Smooth muscle cell (in vitro differentiated cells): ENCODE data around the gene ABCB10. TPM values are rescaled to one million over a fixed set of nuclear protein-coding genes. Genes with fewer than 3 reads are reported as not detected.

Source experiments
- DNase-seq: peaks from one replicate; lab custom pipeline; 2025; ENCODE audit not compliant: unreplicated experiment; lab: John Stamatoyannopoulos, UW
- H2AFZ ChIP-seq: fragments of 200-600 bp; sonication (generic); 2 replicates; pipeline ENCODE4 v1.6.0; 2016; ENCODE audit warnings: antibody characterized with exemption, low read depth, mild to moderate bottlenecking
- H3F3A ChIP-seq: fragments of 200-600 bp; sonication (generic); 2 replicates; pipeline ENCODE4 v1.6.0; 2017; ENCODE audit warnings: antibody characterized with exemption, low read depth
- H3K27ac ChIP-seq: fragments of 200-600 bp; sonication (generic); 2 replicates; pipeline ENCODE4 v1.5.1; 2016; ENCODE audit warnings: low read depth, mild to moderate bottlenecking
- H3K27me3 ChIP-seq: fragments of 200-600 bp; sonication (generic); 2 replicates; pipeline ENCODE4 v1.6.1; 2016; ENCODE audit warnings: low read depth, mild to moderate bottlenecking
- H3K36me3 ChIP-seq: fragments of 200-600 bp; sonication (generic); 2 replicates; pipeline ENCODE4 v1.5.1; 2016; ENCODE audit warnings: low read depth
- H3K4me1 ChIP-seq: fragments of 200-600 bp; sonication (generic); 2 replicates; pipeline ENCODE4 v1.5.1; 2016; ENCODE audit warnings: low read depth
- H3K4me2 ChIP-seq: fragments of 200-600 bp; sonication (generic); 2 replicates; pipeline ENCODE4 v1.6.0; 2016; ENCODE audit warnings: mild to moderate bottlenecking
- H3K4me3 ChIP-seq: fragments of 200-600 bp; sonication (generic); 2 replicates; pipeline ENCODE4 v1.5.1; 2016; ENCODE audit warnings: mild to moderate bottlenecking
- H3K79me2 ChIP-seq: fragments of 200-600 bp; sonication (generic); 2 replicates; pipeline ENCODE4 v1.6.0; 2016; ENCODE audit warnings: low read depth, mild to moderate bottlenecking
- H3K9ac ChIP-seq: fragments of 200-600 bp; sonication (generic); 2 replicates; pipeline ENCODE4 v1.6.0; 2016; ENCODE audit warnings: low read depth
- H3K9me3 ChIP-seq: fragments of 200-600 bp; sonication (generic); replicated peaks from 2 replicates; pipeline ENCODE4 v1.5.1; 2016; ENCODE audit warnings: low read depth
- H4K20me1 ChIP-seq: fragments of 200-600 bp; sonication (generic); 2 replicates; pipeline ENCODE4 v1.6.0; 2016; ENCODE audit warnings: low read depth
- CTCF ChIP-seq: fragments of 200-600 bp; sonication (generic); IDR thresholded peaks from 2 replicates; pipeline ENCODE4 v1.5.1; 2017; ENCODE audit warnings: borderline replicate concordance, mild to moderate bottlenecking, antibody characterized with exemption; ENCODE audit not compliant: insufficient read depth, poor library complexity, severe bottlenecking
- WGBS: methylation state at CpG from one replicate; pipeline ENCODE4 v1.1.7; 2016; ENCODE audit warnings: low lambda C conversion rate; 5-methylcytosine and 5-hydroxymethylcytosine counted together
- polyA plus RNA-seq: library from polyadenylated mRNA; unstranded; fragments of >200 nt; fragmentation: Nextera tagmentation; extraction: Ambion mirVana; gene quantifications from 2 replicates; pipeline ENCODE4 v1.2.1, GENCODE V29; 2016
- total RNA-seq: library from RNA; depleted of rRNA; stranded (reverse); fragments of >200 nt; gene quantifications from 2 replicates; pipeline ENCODE4 v1.2.3, GENCODE V29; 2014

The ABCB10 gene
- total and polyA plus RNA-seq, 2 experiments from 2014 or later: 7.1 to 18.4 TPM

GRCh38 chr1:229544587-229544986, 13.9 kb downstream of the ABCB10 start:
- 89% methylated on average over 1 of the region's 1 CpG for WGBS
- H3K4me1 ChIP-seq: no peaks in the 10 kb centered on the region
- H3K79me2 ChIP-seq: peaks cover 4% of the 10 kb centered on the region
- H3K4me3 ChIP-seq: no peak overlapping the region
- no peaks in the 10 kb centered on the region for H3K9me3 ChIP-seq
- no peaks in the 10 kb centered on the region for H3K27me3 ChIP-seq
- H3K27ac ChIP-seq: no peak overlapping the region
- peaks cover 20% of the 10 kb centered on the region for H3K36me3 ChIP-seq
- H3K9ac ChIP-seq: no peak overlapping the region
- no peak for DNase-seq
- no peak for TF ChIP-seq CTCF
- no peak overlapping the region for H2AFZ ChIP-seq
- H3F3A ChIP-seq: no peaks in the 10 kb centered on the region
- H4K20me1 ChIP-seq: peaks cover 1% of the 10 kb centered on the region
- no peak overlapping the region for H3K4me2 ChIP-seq

GRCh38 chr1:229539863-229540506, 18.5 kb downstream of the ABCB10 start:
- no peaks in the 10 kb centered on the region for H3F3A ChIP-seq
- H3K79me2 ChIP-seq: no peaks in the 10 kb centered on the region
- no peak overlapping the region for H3K4me3 ChIP-seq
- no peak overlapping the region for H3K9ac ChIP-seq
- no peak overlapping the region for H3K27ac ChIP-seq
- no peak for TF ChIP-seq CTCF
- no peaks in the 10 kb centered on the region for H3K9me3 ChIP-seq
- H3K27me3 ChIP-seq: no peaks in the 10 kb centered on the region
- DNase-seq: no peak
- no peak overlapping the region for H2AFZ ChIP-seq
- no peak overlapping the region for H3K4me2 ChIP-seq
- H4K20me1 ChIP-seq: no peaks in the 10 kb centered on the region
- H3K4me1 ChIP-seq: no peaks in the 10 kb centered on the region
- H3K36me3 ChIP-seq: peaks cover 10% of the 10 kb centered on the region
- WGBS: 96% methylated on average over 6 of the region's 6 CpGs

- peaks cover 6% of the 10 kb centered on the region for H3K36me3 ChIP-seq
- H3K9ac ChIP-seq: no peak overlapping the region
- H3K79me2 ChIP-seq: no peaks in the 10 kb centered on the region
- no peaks in the 10 kb centered on the region for H4K20me1 ChIP-seq
- no peaks in the 10 kb centered on the region for H3F3A ChIP-seq
- H3K9me3 ChIP-seq: no peaks in the 10 kb centered on the region
- WGBS: 96% methylated on average over 5 of the region's 5 CpGs
- no peak for DNase-seq
- no peaks in the 10 kb centered on the region for H3K27me3 ChIP-seq
- H3K4me2 ChIP-seq: no peak overlapping the region
- no peaks in the 10 kb centered on the region for H3K4me1 ChIP-seq
- no peak overlapping the region for H3K4me3 ChIP-seq
- no peak for TF ChIP-seq CTCF
- no peak overlapping the region for H3K27ac ChIP-seq
- no peak overlapping the region for H2AFZ ChIP-seq
Measured at GRCh38 chr1:229538945-229539344, 19.6 kb downstream of the ABCB10 start.

- Histone ChIP-seq H3K4me2 (no peak overlapping the region), H3F3A (no peaks in the 10 kb centered on the region), H4K20me1 (no peaks in the 10 kb centered on the region), H3K4me1 (no peaks in the 10 kb centered on the region), H3K27me3 (no peaks in the 10 kb centered on the region), H3K9me3 (no peaks in the 10 kb centered on the region), H2AFZ (no peak overlapping the region), H3K27ac (no peak overlapping the region), H3K79me2 (no peaks in the 10 kb centered on the region), H3K36me3 (peaks cover 7% of the 10 kb centered on the region), H3K4me3 (no peak overlapping the region), H3K9ac (no peak overlapping the region)
- DNase-seq: no peak
- 92% methylated on average over 4 of the region's 4 CpGs for WGBS
- TF ChIP-seq CTCF: no peak
Measured at GRCh38 chr1:229537894-229538293, 20.6 kb downstream of the ABCB10 start.
